SK-N-SH (cell line): ENCODE data around the gene CNOT4. TPM values are rescaled to one million over a fixed set of nuclear protein-coding genes. Genes with fewer than 3 reads are reported as not detected.
A peak's percentile ranks its signal among the peaks of the same experiment; 100 is the strongest.

ENCODE experiments used
- CTCF ChIA-PET: fragments of 300-600, 350-600 bp; formaldehyde crosslinking; extraction: SDS; loops from one replicate; lab custom pipeline; 2021; lab: Yijun Ruan, JAX
- POLR2A ChIA-PET: fragments of 350-600 bp; sonication (Branson Sonifier 250); formaldehyde crosslinking; extraction: SDS; loops from one replicate; lab custom pipeline; 2020; ENCODE audit warnings: antibody characterized with exemption, inconsistent platforms; lab: Yijun Ruan, JAX
- DNase-seq: peaks from one replicate; pipeline ENCODE4 v3.0.0; 2012
- H2AFZ ChIP-seq: fragments of 200-600 bp; sonication (generic); 2 replicates; pipeline ENCODE4 v1.8.1; 2016; ENCODE audit warnings: antibody characterized with exemption, mild to moderate bottlenecking, low read depth
- H3F3A ChIP-seq: fragments of 200-600 bp; sonication (generic); replicated peaks from 2 replicates; pipeline ENCODE3; 2016; ENCODE audit warnings: antibody characterized with exemption, mild to moderate bottlenecking; ENCODE audit not compliant: insufficient read depth
- H3K27ac ChIP-seq, 2 experiments: fragments of 200-500 bp in 1 of 2; fragments of 200-600 bp in 1 of 2; sonication (Bioruptor generic) in 1 of 2; sonication (generic), shearing (Covaris generic) in 1 of 2; 2 replicates each; pipeline versions ENCODE4 v1.5.1 to v1.6.1; 2014 to 2016; ENCODE audit warnings: low read depth in 2 of 2, inconsistent platforms in 1 of 2, low read length in 1 of 2, mild to moderate bottlenecking in 1 of 2, mixed read lengths in 1 of 2
- H3K27me3 ChIP-seq: fragments of 200-600 bp; sonication (generic), shearing (Covaris generic); 2 replicates; pipeline ENCODE4 v1.6.1; 2016; ENCODE audit warnings: mixed run types; ENCODE audit not compliant: insufficient read depth
- H3K36me3 ChIP-seq, 2 experiments: fragments of 200-500 bp in 1 of 2; fragments of 200-600 bp in 1 of 2; sonication (Bioruptor generic) in 1 of 2; sonication (generic) in 1 of 2; replicated peaks in 1 of 2; 2 replicates each; pipeline versions ENCODE3 to v1.5.1; 2014 to 2016; ENCODE audit warnings: low read length in 1 of 2, mild to moderate bottlenecking in 1 of 2; ENCODE audit not compliant: insufficient read depth in 2 of 2, control insufficient read depth in 1 of 2
- H3K4me1 ChIP-seq, 2 experiments: fragments of 200-500 bp in 1 of 2; fragments of 200-600 bp in 1 of 2; sonication (Bioruptor generic) in 1 of 2; sonication (generic), shearing (Covaris generic) in 1 of 2; 2 replicates each; pipeline versions ENCODE4 v1.5.1 to v1.6.1; 2014 to 2016; ENCODE audit warnings: low read depth in 1 of 2, low read length in 1 of 2, mixed run types in 1 of 2; ENCODE audit not compliant: insufficient read depth in 2 of 2, control insufficient read depth in 1 of 2
- H3K4me2 ChIP-seq: fragments of 200-600 bp; sonication (generic), shearing (Covaris generic); 2 replicates; pipeline ENCODE4 v1.6.1; 2017; ENCODE audit warnings: mixed run types
- H3K4me3 ChIP-seq, 2 experiments: fragments of 200-500 bp in 1 of 2; fragments of 200-600 bp in 1 of 2; sonication (Bioruptor generic) in 1 of 2; sonication (generic), shearing (Covaris generic) in 1 of 2; 2 replicates each; pipeline versions ENCODE4 v1.5.1 to v1.8.1; 2014 to 2016; ENCODE audit warnings: low read depth in 2 of 2, inconsistent platforms in 1 of 2, low read length in 1 of 2, mild to moderate bottlenecking in 1 of 2, mixed read lengths in 1 of 2, moderate library complexity in 1 of 2
- H3K79me2 ChIP-seq: fragments of 200-600 bp; sonication (generic); 2 replicates; pipeline ENCODE4 v1.8.1; 2017; ENCODE audit warnings: mild to moderate bottlenecking; ENCODE audit not compliant: insufficient read depth
- H3K9ac ChIP-seq: fragments of 200-600 bp; sonication (generic); 2 replicates; pipeline ENCODE4 v1.6.1; 2017; ENCODE audit warnings: mixed run types
- H3K9me2 ChIP-seq: fragments of 200-600 bp; sonication (generic); 2 replicates; pipeline ENCODE4 v1.6.1; 2017; ENCODE audit warnings: mixed run types
- H3K9me3 ChIP-seq: fragments of 200-600 bp; sonication (generic); 2 replicates; pipeline ENCODE4 v1.6.1; 2017; ENCODE audit warnings: mixed run types, mild to moderate bottlenecking, moderate library complexity
- H4K20me1 ChIP-seq: fragments of 200-600 bp; sonication (generic); 2 replicates; pipeline ENCODE4 v1.6.1; 2017; ENCODE audit warnings: mild to moderate bottlenecking, mixed run types; ENCODE audit not compliant: insufficient read depth
- ELF1 ChIP-seq: IDR thresholded peaks from 2 replicates; pipeline ENCODE4 v1.4.0; 2012
- EP300 ChIP-seq, 2 experiments: IDR thresholded peaks; 2 replicates each; pipeline versions ENCODE4 v1.4.0 to v1.6.1; 2012; ENCODE audit warnings: borderline replicate concordance in 1 of 2, low read depth in 1 of 2, low read length in 1 of 2
- EZH2phosphoT487 ChIP-seq: fragments of 200-600 bp; sonication (generic); IDR thresholded peaks from 2 replicates; pipeline ENCODE4 v1.6.1; 2017; ENCODE audit warnings: low read depth, mixed run types, mild to moderate bottlenecking, antibody characterized with exemption, moderate library complexity, borderline replicate concordance
- FOXJ3 ChIP-seq: sonication (generic); formaldehyde crosslinking; IDR thresholded peaks from 2 replicates; pipeline ENCODE4 v1.5.1; 2020; ENCODE audit warnings: mild to moderate bottlenecking, missing genetic modification reagents
- GATA2 ChIP-seq: sonication (generic); formaldehyde crosslinking; IDR thresholded peaks from 2 replicates; pipeline ENCODE4 v1.5.0; 2020; ENCODE audit warnings: mild to moderate bottlenecking, missing genetic modification reagents
- IRF3 ChIP-seq: fragments of 150-350 bp; IDR thresholded peaks from 2 replicates; pipeline ENCODE4 v1.6.1; 2016; ENCODE audit warnings: mild to moderate bottlenecking, low read depth, low read length
- NFIC ChIP-seq: IDR thresholded peaks from 2 replicates; pipeline ENCODE4 v1.4.0; 2012; ENCODE audit warnings: borderline replicate concordance
- PBX3 ChIP-seq: IDR thresholded peaks from 2 replicates; pipeline ENCODE4; 2012
- RCOR1 ChIP-seq: fragments of 150-350 bp; IDR thresholded peaks from 2 replicates; pipeline ENCODE4 v1.6.1; 2017; ENCODE audit warnings: antibody characterized with exemption, low read length
- RXRA ChIP-seq: IDR thresholded peaks from 2 replicates; pipeline ENCODE4 v1.4.0; 2012; ENCODE audit warnings: low read depth, mild to moderate bottlenecking, borderline replicate concordance
- SIN3A ChIP-seq: IDR thresholded peaks from 2 replicates; pipeline ENCODE4 v1.6.1; 2012; ENCODE audit warnings: low read depth, mild to moderate bottlenecking, low read length, moderate library complexity, borderline replicate concordance
- USF2 ChIP-seq: fragments of 150-350 bp; IDR thresholded peaks from 2 replicates; pipeline ENCODE4 v1.6.1; 2017; ENCODE audit warnings: antibody characterized with exemption, low read length, low read depth, borderline replicate concordance
- YY1 ChIP-seq: IDR thresholded peaks from 2 replicates; pipeline ENCODE4 v1.4.0; 2012; ENCODE audit warnings: low read depth, mild to moderate bottlenecking
- WGBS: methylation state at CpG from one replicate; pipeline ENCODE4 v1.1.6; 2017; ENCODE audit warnings: low lambda C conversion rate; 5-methylcytosine and 5-hydroxymethylcytosine counted together
- polyA plus RNA-seq, 3 experiments: library from polyadenylated mRNA; depleted of rRNA; stranded (reverse); fragments of >200 nt; gene quantifications; 2 replicates each; pipeline ENCODE4 v1.2.3, GENCODE V29; 2012
- TF ChIP-seq, protein P1 (sequence below): IDR thresholded peaks from 2 replicates; pipeline ENCODE4 v1.4.0; 2012; ENCODE audit warnings: low read depth, borderline replicate concordance
- TF ChIP-seq, protein P2 (sequence below): fragments of 200-600 bp; sonication (generic); IDR thresholded peaks from 2 replicates; pipeline ENCODE4 v1.6.1; 2017; ENCODE audit warnings: antibody characterized with exemption, mild to moderate bottlenecking, moderate library complexity

Gene CNOT4
- polyA plus RNA-seq, 1 of the 3 experiments (the other 2 are of a cell fraction): 8.0 TPM

- WGBS: 82% methylated on average over 3 of the region's 3 CpGs
- Histone ChIP-seq H3K27ac (no peak overlapping the region), H4K20me1 (peaks cover 39% of the 10 kb centered on the region)
Observed at GRCh38 chr7:135486261-135486920, 23.5 kb downstream of the CNOT4 start.

DNA sequence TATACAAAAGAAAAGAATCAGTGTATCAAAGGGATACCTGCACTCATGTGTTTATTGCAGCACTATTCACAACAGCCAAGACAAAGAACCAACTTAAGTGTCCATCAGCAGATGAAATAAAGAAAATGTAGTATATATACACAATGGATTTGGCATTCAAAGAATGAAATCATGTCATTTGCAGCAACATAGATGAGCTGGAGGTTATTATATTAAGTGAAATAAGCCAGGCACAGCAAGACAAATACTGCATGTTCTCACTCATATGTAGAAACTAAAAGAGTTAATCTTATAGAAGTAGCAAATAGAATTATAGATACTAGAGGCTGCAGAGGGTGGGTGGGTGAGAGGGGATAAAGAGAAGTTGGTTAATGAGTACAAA is 28.3 kb downstream of the CNOT4 start:
- H3F3A ChIP-seq: no peaks in the 10 kb centered on the region
- no peaks in the 10 kb centered on the region for H3K9me2 ChIP-seq
- no peak overlapping the region for H2AFZ ChIP-seq
- H3K4me3 ChIP-seq: no peak overlapping the region
- CTCF ChIA-PET: interaction anchor here (1.7 kb wide), 1 partner anchor 9 kb away, joined by 3 read pairs; no protein-coding TSS in a partner anchor
- no peak overlapping the region for H3K9ac ChIP-seq
- H4K20me1 ChIP-seq: peaks cover 22% of the 10 kb centered on the region
- H3K36me3 ChIP-seq: peaks cover 0 to 17% of the 10 kb centered on the region in 2 experiments
- 0 out of 2 replicates have a peak overlapping the region, but pooled peaks have one; percentile 9 for H3K4me2 ChIP-seq
- no peak for TF ChIP-seq SIN3A
- TF ChIP-seq, protein P1, sequence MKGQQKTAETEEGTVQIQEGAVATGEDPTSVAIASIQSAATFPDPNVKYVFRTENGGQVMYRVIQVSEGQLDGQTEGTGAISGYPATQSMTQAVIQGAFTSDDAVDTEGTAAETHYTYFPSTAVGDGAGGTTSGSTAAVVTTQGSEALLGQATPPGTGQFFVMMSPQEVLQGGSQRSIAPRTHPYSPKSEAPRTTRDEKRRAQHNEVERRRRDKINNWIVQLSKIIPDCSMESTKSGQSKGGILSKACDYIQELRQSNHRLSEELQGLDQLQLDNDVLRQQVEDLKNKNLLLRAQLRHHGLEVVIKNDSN: no peak
- TF ChIP-seq, protein P2, sequence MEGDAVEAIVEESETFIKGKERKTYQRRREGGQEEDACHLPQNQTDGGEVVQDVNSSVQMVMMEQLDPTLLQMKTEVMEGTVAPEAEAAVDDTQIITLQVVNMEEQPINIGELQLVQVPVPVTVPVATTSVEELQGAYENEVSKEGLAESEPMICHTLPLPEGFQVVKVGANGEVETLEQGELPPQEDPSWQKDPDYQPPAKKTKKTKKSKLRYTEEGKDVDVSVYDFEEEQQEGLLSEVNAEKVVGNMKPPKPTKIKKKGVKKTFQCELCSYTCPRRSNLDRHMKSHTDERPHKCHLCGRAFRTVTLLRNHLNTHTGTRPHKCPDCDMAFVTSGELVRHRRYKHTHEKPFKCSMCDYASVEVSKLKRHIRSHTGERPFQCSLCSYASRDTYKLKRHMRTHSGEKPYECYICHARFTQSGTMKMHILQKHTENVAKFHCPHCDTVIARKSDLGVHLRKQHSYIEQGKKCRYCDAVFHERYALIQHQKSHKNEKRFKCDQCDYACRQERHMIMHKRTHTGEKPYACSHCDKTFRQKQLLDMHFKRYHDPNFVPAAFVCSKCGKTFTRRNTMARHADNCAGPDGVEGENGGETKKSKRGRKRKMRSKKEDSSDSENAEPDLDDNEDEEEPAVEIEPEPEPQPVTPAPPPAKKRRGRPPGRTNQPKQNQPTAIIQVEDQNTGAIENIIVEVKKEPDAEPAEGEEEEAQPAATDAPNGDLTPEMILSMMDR: no peak
- no peak for TF ChIP-seq PBX3
- TF ChIP-seq ELF1: no peak
- no peak for TF ChIP-seq EZH2phosphoT487
- TF ChIP-seq FOXJ3 (CRISPR knock-in tag): no peak
- no peak for TF ChIP-seq IRF3
- TF ChIP-seq, all 33 proteins: peak for 0
- H3K4me1 ChIP-seq: peaks cover 0 to 10% of the 10 kb centered on the region in 2 experiments; a peak in 1 of 4 replicates
- DNase-seq: no peak
- peaks cover 92% of the 10 kb centered on the region for H3K79me2 ChIP-seq
- POLR2A ChIA-PET: no interaction called here
- H3K9me3 ChIP-seq: no peaks in the 10 kb centered on the region
- H3K27me3 ChIP-seq: no peaks in the 10 kb centered on the region
- peak overlapping the region in 1 of 2 experiments; percentile 19; a peak in 2 of 4 replicates for H3K27ac ChIP-seq

More at GRCh38 chr7:135486261-135486920, 23.5 kb downstream of the CNOT4 start:
- Histone ChIP-seq H3K4me3 (no peak overlapping the region), H2AFZ (no peak overlapping the region), H3K4me1 (peaks cover 0 to 10% of the 10 kb centered on the region in 2 experiments; a peak in 1 of 4 replicates), H3K9me3 (no peaks in the 10 kb centered on the region), H3K36me3 (peaks cover 0 to 6% of the 10 kb centered on the region in 2 experiments), H3K79me2 (peaks cover 93% of the 10 kb centered on the region), H3K4me2 (no peak overlapping the region), H3F3A (peaks cover 18% of the 10 kb centered on the region), H3K9ac (no peak overlapping the region), H3K27me3 (no peaks in the 10 kb centered on the region), H3K9me2 (no peaks in the 10 kb centered on the region)
- no peak for DNase-seq
- TF ChIP-seq, protein P1: no peak
- TF ChIP-seq FOXJ3 (CRISPR knock-in tag) (no peak), YY1 (no peak), RCOR1 (no peak), RXRA (no peak), GATA2 (CRISPR knock-in tag) (no peak), NFIC (no peak), EP300 (IDR thresholded peaks at IDR 0.05; ENCODE audit: borderline replicate concordance in 1 of 2, low read depth in 1 of 2, low read length in 1 of 2) (no peak), USF2 (no peak), PBX3 (no peak)
- ChIA-PET CTCF (no interaction called here), POLR2A (no interaction called here)
